HG03432 (cell line): Measurements from ENCODE around the gene KIF2B.
"Not testable (repeated sequence)": the region's sequence is repeated elsewhere in the genome, so short reads cannot be mapped to it uniquely, and the experiment has no call there.

Source experiments
- ATAC-seq: cut with Tn5 transposase; IDR thresholded peaks from one replicate; pipeline ENCODE4 v1.9.1; 2021; ENCODE audit warnings: mild to moderate bottlenecking, moderate library complexity; ENCODE audit not compliant: unreplicated experiment

Gene KIF2B, protein sequence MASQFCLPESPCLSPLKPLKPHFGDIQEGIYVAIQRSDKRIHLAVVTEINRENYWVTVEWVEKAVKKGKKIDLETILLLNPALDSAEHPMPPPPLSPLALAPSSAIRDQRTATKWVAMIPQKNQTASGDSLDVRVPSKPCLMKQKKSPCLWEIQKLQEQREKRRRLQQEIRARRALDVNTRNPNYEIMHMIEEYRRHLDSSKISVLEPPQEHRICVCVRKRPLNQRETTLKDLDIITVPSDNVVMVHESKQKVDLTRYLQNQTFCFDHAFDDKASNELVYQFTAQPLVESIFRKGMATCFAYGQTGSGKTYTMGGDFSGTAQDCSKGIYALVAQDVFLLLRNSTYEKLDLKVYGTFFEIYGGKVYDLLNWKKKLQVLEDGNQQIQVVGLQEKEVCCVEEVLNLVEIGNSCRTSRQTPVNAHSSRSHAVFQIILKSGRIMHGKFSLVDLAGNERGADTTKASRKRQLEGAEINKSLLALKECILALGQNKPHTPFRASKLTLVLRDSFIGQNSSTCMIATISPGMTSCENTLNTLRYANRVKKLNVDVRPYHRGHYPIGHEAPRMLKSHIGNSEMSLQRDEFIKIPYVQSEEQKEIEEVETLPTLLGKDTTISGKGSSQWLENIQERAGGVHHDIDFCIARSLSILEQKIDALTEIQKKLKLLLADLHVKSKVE

GRCh38 chr17:53822764-53823163 lies at the start of gene KIF2B:
Gene KIF2B (plus strand): TSS chr17:53822927. CDS start chr17:53823034, 107 bp downstream.
- no peak for ATAC-seq

- no peak for ATAC-seq
Observed at GRCh38 chr17:53780320-53780719, 42.4 kb upstream of the KIF2B start.

DNA sequence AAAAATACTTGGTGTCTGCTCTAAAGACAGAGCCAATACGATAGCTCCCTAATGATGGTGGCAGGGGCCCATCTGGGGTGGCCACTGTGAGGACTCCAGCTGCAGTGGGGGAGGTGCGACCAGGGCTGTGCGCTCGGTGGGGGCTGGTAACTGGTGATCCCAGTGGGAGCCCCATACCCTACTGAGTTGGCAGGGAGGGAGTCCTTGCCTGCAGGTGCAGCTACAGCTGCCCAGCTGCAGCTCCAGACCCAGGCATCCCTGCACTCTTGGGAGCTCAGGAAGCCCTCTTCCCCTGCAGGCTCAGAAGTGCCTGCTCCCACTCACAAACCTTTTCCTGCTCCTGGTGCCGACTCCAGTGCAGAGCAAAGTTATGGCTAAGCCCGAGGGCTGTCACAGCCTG lies 31.2 kb upstream of the KIF2B start:
- no peak for ATAC-seq

DNA sequence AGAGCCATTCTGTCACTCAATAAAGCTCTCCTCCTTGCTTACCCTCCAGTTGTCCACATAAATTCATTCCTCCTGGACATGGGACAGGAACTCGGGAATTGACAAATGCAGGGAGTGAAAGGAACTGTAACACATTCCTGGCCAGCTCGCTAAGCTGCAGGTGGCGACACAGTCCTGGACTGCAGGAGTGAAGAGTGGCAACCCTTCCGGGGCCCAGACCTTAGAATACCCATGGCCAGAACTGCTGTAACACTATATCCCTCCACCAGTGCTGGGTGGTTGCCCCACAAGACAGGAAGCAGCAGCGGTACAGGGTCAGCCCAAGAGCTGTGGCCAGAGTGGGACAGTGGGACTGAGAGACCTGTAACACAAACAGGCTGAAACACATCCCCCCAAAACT lies 30.3 kb upstream of the KIF2B start:
- ATAC-seq, result no peak

GRCh38 chr17:53792997-53793396 lies 29.7 kb upstream of the KIF2B start:
- no peak for ATAC-seq

DNA sequence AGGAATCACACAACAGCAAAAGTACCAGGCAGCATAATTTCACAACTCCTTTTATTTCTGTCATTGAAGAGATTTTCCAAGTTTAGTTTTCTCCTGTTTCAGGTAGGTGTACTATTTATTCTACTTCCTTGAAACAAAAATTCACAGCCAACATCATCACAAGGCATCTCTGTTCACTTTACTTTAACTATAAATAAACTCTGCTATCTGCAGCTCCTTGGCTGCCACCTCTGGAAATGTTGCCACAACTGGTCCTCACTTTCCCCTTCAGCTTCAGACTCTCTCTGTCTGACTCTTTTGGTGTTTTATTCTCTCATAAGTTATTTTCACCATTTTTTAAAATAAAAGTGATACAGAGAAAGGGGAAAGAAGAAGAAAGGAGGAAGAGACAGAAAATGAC lies 27.9 kb upstream of the KIF2B start:
- ATAC-seq, result no peak

- no peak for ATAC-seq
Observed at GRCh38 chr17:53796642-53797041, 26.1 kb upstream of the KIF2B start.

DNA sequence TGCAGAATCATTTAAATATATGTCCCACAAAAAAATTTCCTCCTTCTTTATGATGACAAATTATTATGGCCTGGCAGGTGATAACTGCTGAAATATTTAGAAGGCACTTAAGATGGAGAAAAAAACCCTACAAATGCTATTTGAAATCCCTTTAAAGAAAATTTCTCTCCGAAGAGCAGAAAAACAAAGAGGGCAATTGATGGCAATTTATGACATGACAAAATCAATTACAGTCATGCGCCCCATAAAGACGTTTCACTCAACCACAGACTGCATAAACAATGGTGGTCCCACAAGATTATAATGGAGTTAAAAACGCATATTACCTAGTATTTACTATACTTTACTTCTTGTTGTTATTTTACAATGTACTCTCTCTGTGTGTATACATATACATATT lies 25.2 kb upstream of the KIF2B start:
- no peak for ATAC-seq

DNA sequence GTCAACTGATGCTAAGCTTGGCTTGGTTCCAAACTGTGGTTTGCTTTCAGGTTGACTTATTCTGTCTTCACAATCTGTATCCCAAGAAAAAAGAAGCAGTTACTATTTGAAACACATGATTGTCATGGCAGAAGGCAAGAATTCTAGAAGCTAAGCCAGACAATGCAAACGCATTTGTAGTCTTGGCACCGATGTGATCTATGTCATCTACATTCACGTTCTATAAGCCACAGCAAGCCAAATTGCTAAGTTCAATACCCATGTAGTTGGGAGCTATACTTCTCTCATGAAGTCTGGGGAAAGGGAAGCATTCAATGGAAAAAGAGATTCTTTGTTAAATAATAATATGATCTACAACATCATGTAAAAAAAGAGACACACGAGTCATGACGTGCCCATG lies 18.3 kb upstream of the KIF2B start:
- ATAC-seq, result no peak

DNA sequence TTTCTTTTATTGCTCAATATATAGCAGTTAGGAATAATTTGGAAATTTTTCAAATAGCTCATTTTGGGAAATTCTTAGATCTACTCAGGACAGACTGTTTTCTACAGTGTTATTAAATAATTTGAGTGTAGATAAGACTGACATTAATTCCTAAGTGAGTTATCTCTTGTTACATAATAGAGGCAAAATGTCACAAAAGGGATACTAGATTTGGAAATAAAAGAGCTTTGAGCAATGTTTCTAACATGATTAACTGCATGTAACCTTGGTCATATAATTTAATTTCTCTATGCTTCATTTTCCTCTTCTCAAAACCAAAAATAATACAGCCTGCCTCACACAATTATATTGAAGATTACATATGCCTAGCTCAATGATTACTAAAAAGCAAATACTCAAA lies 16.3 kb upstream of the KIF2B start:
- ATAC-seq, result no peak

GRCh38 chr17:53807286-53807685 lies 15.4 kb upstream of the KIF2B start:
- ATAC-seq, result no peak

- ATAC-seq, result no peak
Observed at GRCh38 chr17:53818271-53818670, 4.5 kb upstream of the KIF2B start.

DNA sequence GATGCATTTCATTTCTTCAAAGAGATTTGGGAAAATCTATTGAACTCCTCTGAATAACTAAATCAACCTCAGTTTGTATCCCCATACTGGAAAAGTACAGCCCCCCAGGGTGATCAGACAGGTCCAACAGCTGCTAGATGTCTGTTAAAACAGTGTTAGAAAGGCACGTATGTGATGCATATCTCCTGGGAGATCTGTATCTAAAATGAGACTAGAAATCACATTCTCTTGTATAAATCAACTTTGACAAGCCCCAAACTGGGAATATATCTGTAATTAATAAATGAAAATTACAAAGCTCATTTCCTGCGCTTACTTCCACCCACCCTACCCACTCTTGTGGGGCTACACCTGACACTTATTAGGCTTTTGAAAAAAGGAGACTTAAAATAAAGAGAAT lies 3.8 kb upstream of the KIF2B start:
- no peak for ATAC-seq

- ATAC-seq, result no peak
Observed at GRCh38 chr17:53819956-53820355, 2.8 kb upstream of the KIF2B start.

DNA sequence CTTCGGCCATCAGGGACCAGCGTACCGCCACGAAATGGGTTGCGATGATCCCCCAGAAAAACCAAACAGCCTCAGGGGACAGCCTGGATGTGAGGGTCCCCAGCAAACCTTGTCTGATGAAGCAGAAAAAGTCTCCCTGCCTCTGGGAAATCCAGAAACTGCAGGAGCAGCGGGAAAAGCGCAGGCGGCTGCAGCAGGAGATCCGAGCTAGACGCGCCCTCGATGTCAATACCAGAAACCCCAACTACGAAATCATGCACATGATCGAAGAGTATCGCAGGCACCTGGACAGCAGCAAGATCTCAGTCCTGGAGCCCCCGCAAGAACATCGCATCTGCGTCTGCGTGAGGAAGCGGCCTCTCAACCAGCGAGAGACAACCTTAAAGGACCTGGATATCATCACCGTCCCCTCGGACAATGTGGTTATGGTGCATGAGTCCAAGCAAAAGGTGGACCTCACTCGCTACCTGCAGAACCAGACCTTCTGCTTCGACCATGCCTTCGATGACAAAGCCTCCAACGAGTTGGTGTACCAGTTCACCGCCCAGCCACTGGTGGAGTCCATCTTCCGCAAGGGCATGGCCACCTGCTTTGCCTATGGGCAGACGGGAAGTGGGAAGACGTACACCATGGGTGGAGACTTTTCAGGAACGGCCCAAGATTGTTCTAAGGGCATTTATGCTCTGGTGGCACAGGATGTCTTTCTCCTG lies 769 bp downstream of the KIF2B start:
- no peak for ATAC-seq

GRCh38 chr17:53834771-53835170 lies 12.0 kb downstream of the KIF2B start:
- not testable (repeated sequence) for ATAC-seq

DNA sequence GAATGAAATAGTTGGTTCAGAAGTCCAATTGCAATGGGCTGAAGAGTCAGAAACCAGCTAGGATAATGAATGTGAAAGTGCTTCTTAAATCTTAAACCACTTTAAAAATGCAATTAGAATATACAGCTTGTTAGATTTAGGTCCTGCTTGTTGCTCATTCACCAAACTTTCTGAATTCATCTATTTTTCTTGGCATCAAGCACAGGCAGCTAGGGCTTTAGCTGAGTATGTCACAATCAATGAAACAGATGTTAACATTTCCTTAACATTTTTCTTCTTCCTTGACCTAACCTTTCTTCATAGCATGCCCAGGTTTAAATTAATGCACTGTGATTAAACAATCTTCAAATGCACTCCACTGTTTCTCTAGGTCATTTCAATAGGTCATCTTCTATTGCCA lies 14.4 kb downstream of the KIF2B start:
- no peak for ATAC-seq

GRCh38 chr17:53844491-53845107 lies 21.9 kb downstream of the KIF2B start:
- ATAC-seq, result no peak

- ATAC-seq, result not testable (repeated sequence)
Observed at GRCh38 chr17:53871128-53871527, 48.4 kb downstream of the KIF2B start.
